ENCODE measurements around the gene KIF23. TPM values are rescaled to one million over a fixed set of nuclear protein-coding genes. Genes with fewer than 3 reads are reported as not detected.

KIF23 gene
- polyA plus RNA-seq, 1 of the 3 experiments (the other 2 are of a cell fraction): 25.8 TPM

- H3K9me3 ChIP-seq: no peaks in the 10 kb centered on the region
- H4K20me1 ChIP-seq (ENCODE audit: insufficient read depth): no peaks in the 10 kb centered on the region
- no peak overlapping the region for H3K27ac ChIP-seq (ENCODE audit: low read depth in 2 of 2, low read length in 1 of 2)
- peaks cover 8% of the 10 kb centered on the region; the same call in 1 of the 2 replicates for H3K27me3 ChIP-seq (ENCODE audit: insufficient read depth)
- peaks cover 0 to 4% of the 10 kb centered on the region in 2 experiments; a peak in 1 of 4 replicates for H3K4me1 ChIP-seq (ENCODE audit: control insufficient read depth in 1 of 2, insufficient read depth in 2 of 2, low read depth in 1 of 2, low read length in 1 of 2)
- ChIA-PET POLR2A (no interaction called here), CTCF (interaction anchor here (1.1 to 2.6 kb wide), 2 partner anchors 17 to 31 kb away, joined by 3 to 20 read pairs; no protein-coding TSS in a partner anchor)
- no peaks in the 10 kb centered on the region for H3K9me2 ChIP-seq
- DNase-seq: peak; percentile 47
- no peak overlapping the region for H3K9ac ChIP-seq
- H3K4me2 ChIP-seq: no peak overlapping the region
- H3K36me3 ChIP-seq (replicated peaks in 1 of 2; ENCODE audit: control insufficient read depth in 1 of 2, insufficient read depth in 2 of 2, low read length in 1 of 2): no peaks in the 10 kb centered on the region
- no peak overlapping the region for H2AFZ ChIP-seq (ENCODE audit: low read depth)
- TF ChIP-seq, protein P1, sequence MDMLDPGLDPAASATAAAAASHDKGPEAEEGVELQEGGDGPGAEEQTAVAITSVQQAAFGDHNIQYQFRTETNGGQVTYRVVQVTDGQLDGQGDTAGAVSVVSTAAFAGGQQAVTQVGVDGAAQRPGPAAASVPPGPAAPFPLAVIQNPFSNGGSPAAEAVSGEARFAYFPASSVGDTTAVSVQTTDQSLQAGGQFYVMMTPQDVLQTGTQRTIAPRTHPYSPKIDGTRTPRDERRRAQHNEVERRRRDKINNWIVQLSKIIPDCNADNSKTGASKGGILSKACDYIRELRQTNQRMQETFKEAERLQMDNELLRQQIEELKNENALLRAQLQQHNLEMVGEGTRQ (IDR thresholded peaks at IDR 0.05; ENCODE audit: borderline replicate concordance, low read depth, low read length): no peak
- TF ChIP-seq NRF1 (IDR thresholded peaks at IDR 0.05; ENCODE audit: low read depth, low read length) (no peak), GATA2 (CRISPR knock-in tag; IDR thresholded peaks at IDR 0.05) (no peak), USF1 (IDR thresholded peaks at IDR 0.05; ENCODE audit: borderline replicate concordance, low read depth) (no peak), YY1 (IDR thresholded peaks at IDR 0.05; ENCODE audit: low read depth) (no peak), FOSL2 (IDR thresholded peaks at IDR 0.05; ENCODE audit: borderline replicate concordance, low read depth) (no peak), PBX3 (IDR thresholded peaks at IDR 0.05) (no peak), RFX5 (IDR thresholded peaks at IDR 0.05; ENCODE audit: low read length) (no peak), RCOR1 (IDR thresholded peaks at IDR 0.05; ENCODE audit: low read length) (no peak), JUND (IDR thresholded peaks at IDR 0.05) (no peak), FOXJ3 (CRISPR knock-in tag; IDR thresholded peaks at IDR 0.05) (no peak), TAF1 (IDR thresholded peaks at IDR 0.05; ENCODE audit: borderline replicate concordance, low read depth, low read length) (no peak), ELF1 (IDR thresholded peaks at IDR 0.05) (no peak)
- TF ChIP-seq, protein P2, sequence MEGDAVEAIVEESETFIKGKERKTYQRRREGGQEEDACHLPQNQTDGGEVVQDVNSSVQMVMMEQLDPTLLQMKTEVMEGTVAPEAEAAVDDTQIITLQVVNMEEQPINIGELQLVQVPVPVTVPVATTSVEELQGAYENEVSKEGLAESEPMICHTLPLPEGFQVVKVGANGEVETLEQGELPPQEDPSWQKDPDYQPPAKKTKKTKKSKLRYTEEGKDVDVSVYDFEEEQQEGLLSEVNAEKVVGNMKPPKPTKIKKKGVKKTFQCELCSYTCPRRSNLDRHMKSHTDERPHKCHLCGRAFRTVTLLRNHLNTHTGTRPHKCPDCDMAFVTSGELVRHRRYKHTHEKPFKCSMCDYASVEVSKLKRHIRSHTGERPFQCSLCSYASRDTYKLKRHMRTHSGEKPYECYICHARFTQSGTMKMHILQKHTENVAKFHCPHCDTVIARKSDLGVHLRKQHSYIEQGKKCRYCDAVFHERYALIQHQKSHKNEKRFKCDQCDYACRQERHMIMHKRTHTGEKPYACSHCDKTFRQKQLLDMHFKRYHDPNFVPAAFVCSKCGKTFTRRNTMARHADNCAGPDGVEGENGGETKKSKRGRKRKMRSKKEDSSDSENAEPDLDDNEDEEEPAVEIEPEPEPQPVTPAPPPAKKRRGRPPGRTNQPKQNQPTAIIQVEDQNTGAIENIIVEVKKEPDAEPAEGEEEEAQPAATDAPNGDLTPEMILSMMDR (IDR thresholded peaks at IDR 0.05): no peak
- H3K79me2 ChIP-seq (ENCODE audit: insufficient read depth): no peaks in the 10 kb centered on the region
- H3K4me3 ChIP-seq (ENCODE audit: low read depth in 2 of 2, low read length in 1 of 2): no peak overlapping the region
- 73% methylated on average over 2 of the region's 2 CpGs for WGBS (ENCODE audit: low lambda C conversion rate)
- H3F3A ChIP-seq (replicated peaks; ENCODE audit: insufficient read depth): no peaks in the 10 kb centered on the region
Observed at GRCh38 chr15:69493406-69493805, 79.3 kb downstream of the KIF23 start.

DNA sequence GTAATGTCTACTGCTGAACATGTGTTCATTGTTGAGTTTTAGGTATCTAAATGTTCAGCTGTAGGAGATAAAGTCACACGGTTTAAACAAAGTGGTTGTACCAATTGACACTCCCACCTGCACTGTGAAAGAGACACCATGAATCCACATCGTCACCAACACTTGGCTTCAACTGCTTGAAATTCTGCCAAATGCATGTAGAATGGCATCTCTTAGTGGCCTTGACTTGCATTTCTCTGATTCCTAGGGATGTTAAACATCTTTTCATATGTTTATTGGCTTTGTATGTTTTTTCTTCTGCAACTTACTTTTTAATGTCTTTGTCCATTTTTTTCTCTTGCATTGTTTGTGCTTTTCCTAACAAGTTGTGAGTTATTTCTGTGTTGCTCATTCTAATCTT, 81.9 kb downstream of the KIF23 start:
- ChIA-PET CTCF (no interaction called here), POLR2A (no interaction called here)
- H3K9me2 ChIP-seq: no peaks in the 10 kb centered on the region
- 54% methylated on average over 2 of the region's 2 CpGs for WGBS (ENCODE audit: low lambda C conversion rate)
- no peaks in the 10 kb centered on the region for H3K36me3 ChIP-seq (replicated peaks in 1 of 2; ENCODE audit: control insufficient read depth in 1 of 2, insufficient read depth in 2 of 2, low read length in 1 of 2)
- H3K4me1 ChIP-seq (ENCODE audit: control insufficient read depth in 1 of 2, insufficient read depth in 2 of 2, low read depth in 1 of 2, low read length in 1 of 2): peaks cover 0 to 4% of the 10 kb centered on the region in 2 experiments; a peak in 1 of 4 replicates
- H3K27ac ChIP-seq (ENCODE audit: low read depth in 2 of 2, low read length in 1 of 2): no peak overlapping the region
- DNase-seq: no peak
- H3K4me2 ChIP-seq: no peak overlapping the region
- no peak overlapping the region for H3K4me3 ChIP-seq (ENCODE audit: low read depth in 2 of 2, low read length in 1 of 2)
- H3F3A ChIP-seq (replicated peaks; ENCODE audit: insufficient read depth): no peaks in the 10 kb centered on the region
- no peaks in the 10 kb centered on the region for H3K9me3 ChIP-seq
- H3K79me2 ChIP-seq (ENCODE audit: insufficient read depth): no peaks in the 10 kb centered on the region
- peaks cover 8% of the 10 kb centered on the region; the same call in 1 of the 2 replicates for H3K27me3 ChIP-seq (ENCODE audit: insufficient read depth)
- no peaks in the 10 kb centered on the region for H4K20me1 ChIP-seq (ENCODE audit: insufficient read depth)
- H3K9ac ChIP-seq: no peak overlapping the region
- TF ChIP-seq ELF1 (IDR thresholded peaks at IDR 0.05) (no peak), MXI1 (IDR thresholded peaks at IDR 0.05; ENCODE audit: low read depth, low read length) (no peak), RAD21 (IDR thresholded peaks at IDR 0.05; ENCODE audit: low read length) (no peak), GABPA (IDR thresholded peaks at IDR 0.05; ENCODE audit: low read depth) (no peak), USF1 (IDR thresholded peaks at IDR 0.05; ENCODE audit: borderline replicate concordance, low read depth) (no peak), EZH2phosphoT487 (IDR thresholded peaks at IDR 0.05; ENCODE audit: borderline replicate concordance, low read depth) (no peak)
- TF ChIP-seq, protein P1 (IDR thresholded peaks at IDR 0.05; ENCODE audit: borderline replicate concordance, low read depth, low read length): no peak
- no peak overlapping the region for H2AFZ ChIP-seq (ENCODE audit: low read depth)
